OCI-LY3 (cell line): Measurements from ENCODE around the gene HYAL1.
"Not testable (repeated sequence)": the region's sequence is repeated elsewhere in the genome, so short reads cannot be mapped to it uniquely, and the experiment has no call there.

Experiments used
- H2AFZ ChIP-seq: fragments of 200-600, 300-600 bp; shearing (Covaris generic); 2 replicates; pipeline ENCODE4 v1.6.0; 2014; ENCODE audit warnings: antibody characterized with exemption, low read depth, low read length
- H3K27ac ChIP-seq: fragments of 200-600, 300-600 bp; sonication (generic); 2 replicates; pipeline ENCODE4 v1.5.1; 2014; ENCODE audit warnings: mild to moderate bottlenecking, low read length, moderate library complexity, mixed read lengths
- H3K27me3 ChIP-seq: fragments of 200-600, 300-600 bp; sonication (generic); 2 replicates; pipeline ENCODE4 v1.6.1; 2014; ENCODE audit warnings: low read depth, low read length, mixed read lengths
- H3K36me3 ChIP-seq: fragments of 200-600, 300-600 bp; sonication (generic); replicated peaks from 2 replicates; pipeline ENCODE3; 2014; ENCODE audit warnings: low read depth, low read length, mixed read lengths
- H3K4me1 ChIP-seq: fragments of 300-600, 200-600 bp; sonication (generic); 2 replicates; pipeline ENCODE4 v1.6.1; 2014; ENCODE audit warnings: low read length, mixed read lengths
- H3K4me2 ChIP-seq: fragments of 200-600, 300-600 bp; sonication (generic); 2 replicates; pipeline ENCODE4 v1.6.1; 2014; ENCODE audit warnings: low read length, mixed read lengths
- H3K4me3 ChIP-seq: fragments of 300-600, 200-600 bp; sonication (generic); 2 replicates; pipeline ENCODE4 v1.5.1; 2014; ENCODE audit warnings: antibody characterized with exemption, mild to moderate bottlenecking, low read length, moderate library complexity
- H3K79me2 ChIP-seq: fragments of 300-600, 200-600 bp; shearing (Covaris generic); 2 replicates; pipeline ENCODE4 v1.6.1; 2014; ENCODE audit warnings: mild to moderate bottlenecking, low read length, mixed read lengths
- H3K9ac ChIP-seq: fragments of 300-600, 200-600 bp; shearing (Covaris generic); 2 replicates; pipeline ENCODE4 v1.6.0; 2014; ENCODE audit warnings: mild to moderate bottlenecking, low read length, moderate library complexity
- H3K9me3 ChIP-seq: fragments of 200-600, 300-600 bp; shearing (Covaris generic); 2 replicates; pipeline ENCODE4 v1.6.1; 2014; ENCODE audit warnings: low read length, mixed read lengths; ENCODE audit not compliant: insufficient read depth
- H4K20me1 ChIP-seq: fragments of 200-600, 300-600 bp; sonication (generic); 2 replicates; pipeline ENCODE4 v1.6.1; 2016; ENCODE audit warnings: low read length, mixed read lengths; ENCODE audit not compliant: insufficient read depth
- EZH2phosphoT487 ChIP-seq: fragments of 200-600 bp; shearing (Covaris generic); IDR thresholded peaks from 2 replicates; pipeline ENCODE4 v1.6.1; 2018; ENCODE audit warnings: antibody characterized with exemption, mixed run types, low read depth
- TF ChIP-seq, protein P1 (sequence below): fragments of 200-600, 300-600 bp; sonication (generic); IDR thresholded peaks from 2 replicates; pipeline ENCODE4 v1.5.1; 2014; ENCODE audit warnings: antibody characterized with exemption, low read length, low read depth

Gene HYAL1

DNA sequence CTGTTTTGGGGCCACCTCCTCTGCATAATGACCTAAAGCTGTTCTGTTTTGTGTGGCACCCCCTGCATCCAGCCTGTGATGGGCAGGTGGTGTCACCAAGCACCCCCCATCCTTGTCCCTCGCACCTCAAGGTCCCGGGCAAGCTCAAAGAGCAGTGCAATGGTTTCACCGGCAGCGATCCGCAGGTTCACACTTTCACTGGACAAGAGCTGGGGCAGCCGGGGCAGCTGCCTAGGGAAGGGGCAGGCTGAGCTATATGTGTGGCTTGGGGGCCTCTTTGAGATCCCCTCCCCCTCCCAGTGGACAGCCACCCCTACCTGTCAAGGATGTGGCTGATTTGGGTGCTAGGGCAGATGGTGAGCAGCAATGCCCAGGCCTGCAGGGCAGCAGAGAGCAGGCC, 14.2 kb downstream of the HYAL1 start:
- peaks cover 48% of the 10 kb centered on the region for H3K36me3 ChIP-seq
- H3K27me3 ChIP-seq, result no peaks in the 10 kb centered on the region
- H3K4me3 ChIP-seq, result no peak overlapping the region
- no peak overlapping the region for H2AFZ ChIP-seq
- peaks cover 11% of the 10 kb centered on the region for H3K4me1 ChIP-seq
- no peaks in the 10 kb centered on the region for H3K9me3 ChIP-seq
- H3K4me2 ChIP-seq, result no peak overlapping the region
- H3K27ac ChIP-seq, result no peak overlapping the region
- H3K9ac ChIP-seq, result no peak overlapping the region
- no peaks in the 10 kb centered on the region for H4K20me1 ChIP-seq
- TF ChIP-seq, protein P1, sequence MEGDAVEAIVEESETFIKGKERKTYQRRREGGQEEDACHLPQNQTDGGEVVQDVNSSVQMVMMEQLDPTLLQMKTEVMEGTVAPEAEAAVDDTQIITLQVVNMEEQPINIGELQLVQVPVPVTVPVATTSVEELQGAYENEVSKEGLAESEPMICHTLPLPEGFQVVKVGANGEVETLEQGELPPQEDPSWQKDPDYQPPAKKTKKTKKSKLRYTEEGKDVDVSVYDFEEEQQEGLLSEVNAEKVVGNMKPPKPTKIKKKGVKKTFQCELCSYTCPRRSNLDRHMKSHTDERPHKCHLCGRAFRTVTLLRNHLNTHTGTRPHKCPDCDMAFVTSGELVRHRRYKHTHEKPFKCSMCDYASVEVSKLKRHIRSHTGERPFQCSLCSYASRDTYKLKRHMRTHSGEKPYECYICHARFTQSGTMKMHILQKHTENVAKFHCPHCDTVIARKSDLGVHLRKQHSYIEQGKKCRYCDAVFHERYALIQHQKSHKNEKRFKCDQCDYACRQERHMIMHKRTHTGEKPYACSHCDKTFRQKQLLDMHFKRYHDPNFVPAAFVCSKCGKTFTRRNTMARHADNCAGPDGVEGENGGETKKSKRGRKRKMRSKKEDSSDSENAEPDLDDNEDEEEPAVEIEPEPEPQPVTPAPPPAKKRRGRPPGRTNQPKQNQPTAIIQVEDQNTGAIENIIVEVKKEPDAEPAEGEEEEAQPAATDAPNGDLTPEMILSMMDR, result no peak
- TF ChIP-seq EZH2phosphoT487, result no peak
- peaks cover 37% of the 10 kb centered on the region for H3K79me2 ChIP-seq

GRCh38 chr3:50288387-50289007, 14.9 kb downstream of the HYAL1 start:
- no peak overlapping the region for H3K27ac ChIP-seq
- peaks cover 37% of the 10 kb centered on the region for H3K79me2 ChIP-seq
- H3K9ac ChIP-seq, result no peak overlapping the region
- TF ChIP-seq, protein P1, result no peak
- TF ChIP-seq EZH2phosphoT487, result no peak
- H4K20me1 ChIP-seq, result no peaks in the 10 kb centered on the region
- peaks cover 11% of the 10 kb centered on the region for H3K4me1 ChIP-seq
- H3K4me3 ChIP-seq, result no peak overlapping the region
- no peaks in the 10 kb centered on the region for H3K9me3 ChIP-seq
- H3K36me3 ChIP-seq, result peaks cover 48% of the 10 kb centered on the region
- no peak overlapping the region for H3K4me2 ChIP-seq
- H2AFZ ChIP-seq, result no peak overlapping the region
- H3K27me3 ChIP-seq, result no peaks in the 10 kb centered on the region

GRCh38 chr3:50287262-50287661, 16.1 kb downstream of the HYAL1 start:
- no peak overlapping the region for H3K27ac ChIP-seq
- H3K4me2 ChIP-seq, result no peak overlapping the region
- peaks cover 5% of the 10 kb centered on the region; the same call in 1 of the 2 replicates for H3K4me1 ChIP-seq
- peaks cover 37% of the 10 kb centered on the region for H3K79me2 ChIP-seq
- no peak overlapping the region for H3K4me3 ChIP-seq
- no peaks in the 10 kb centered on the region for H4K20me1 ChIP-seq
- H3K9me3 ChIP-seq, result no peaks in the 10 kb centered on the region
- no peaks in the 10 kb centered on the region for H3K27me3 ChIP-seq
- no peak overlapping the region for H2AFZ ChIP-seq
- no peak for TF ChIP-seq EZH2phosphoT487
- TF ChIP-seq, protein P1, result no peak
- H3K9ac ChIP-seq, result no peak overlapping the region
- peaks cover 48% of the 10 kb centered on the region for H3K36me3 ChIP-seq

GRCh38 chr3:50286322-50287227, 16.8 kb downstream of the HYAL1 start:
- TF ChIP-seq, protein P1, result no peak
- TF ChIP-seq EZH2phosphoT487, result no peak
- Histone ChIP-seq H3K4me2 (no peak overlapping the region), H3K79me2 (peaks cover 31% of the 10 kb centered on the region), H3K9me3 (no peaks in the 10 kb centered on the region), H2AFZ (no peak overlapping the region), H3K27ac (no peak overlapping the region), H3K4me1 (peaks cover 5% of the 10 kb centered on the region; the same call in 1 of the 2 replicates), H4K20me1 (no peaks in the 10 kb centered on the region), H3K4me3 (no peak overlapping the region), H3K36me3 (peaks cover 48% of the 10 kb centered on the region), H3K9ac (no peak overlapping the region), H3K27me3 (no peaks in the 10 kb centered on the region)

- not testable (repeated sequence) for H3K4me3 ChIP-seq, H4K20me1 ChIP-seq, H3K4me2 ChIP-seq, H3K9ac ChIP-seq, H2AFZ ChIP-seq, H3K27ac ChIP-seq, H3K79me2 ChIP-seq, H3K4me1 ChIP-seq, H3K27me3 ChIP-seq, H3K9me3 ChIP-seq
- H3K36me3 ChIP-seq, result peaks cover 31% of the 10 kb centered on the region
Measured at GRCh38 chr3:50284121-50284520, 19.3 kb downstream of the HYAL1 start.
